Lower leg skin (tissue), 3 donors: ENCODE results near the gene ITIH4.

Experiments used
- CTCF ChIP-seq, 3 donors: fragments of 450-650 bp; IDR thresholded peaks; one replicate each; pipeline ENCODE4 v1.5.1; 2016; ENCODE audit warnings: antibody characterized with exemption in 3 of 3, mild to moderate bottlenecking in 3 of 3, moderate library complexity in 2 of 3
- POLR2A ChIP-seq, 2 donors: fragments of 450-650 bp; IDR thresholded peaks; one replicate each; pipeline ENCODE4 v1.6.1; 2016 to 2017; ENCODE audit warnings: antibody characterized with exemption in 2 of 2, mild to moderate bottlenecking in 1 of 2, moderate library complexity in 1 of 2

GRCh38 chr3:52880047-52880446, 49.6 kb upstream of the ITIH4 start:
- TF ChIP-seq POLR2A (IDR thresholded peaks at IDR 0.05): no peak
- no peak for TF ChIP-seq CTCF (IDR thresholded peaks at IDR 0.05)
